GM12878 (cell line): ENCODE results near the gene ADCYAP1R1.

Source experiments
- CHD1 ChIP-seq: IDR thresholded peaks from 2 replicates; pipeline ENCODE4 v1.6.1; 2012; ENCODE audit warnings: low read depth, low read length, improper control_type of control experiment
- ESRRA ChIP-seq: IDR thresholded peaks from 2 replicates; pipeline ENCODE4 v1.6.1; 2012; ENCODE audit warnings: mild to moderate bottlenecking, low read length, improper control_type of control experiment
- ETV6 ChIP-seq, 2 experiments: fragments of 450-650 bp in 1 of 2; IDR thresholded peaks in 1 of 2; conservative IDR thresholded peaks in 1 of 2; 2 replicates each; pipeline ENCODE4 v1.6.1; 2014; ENCODE audit warnings: antibody characterized with exemption in 1 of 2, borderline replicate concordance in 1 of 2, low read depth in 1 of 2, mild to moderate bottlenecking in 1 of 2, moderate library complexity in 1 of 2
- KDM1A ChIP-seq: fragments of 200-600 bp; sonication (generic); IDR thresholded peaks from 2 replicates; pipeline ENCODE4 v1.6.1; 2016; ENCODE audit warnings: borderline replicate concordance
- POLR2A ChIP-seq: IDR thresholded peaks from 2 replicates; pipeline ENCODE4 v1.6.1; 2011; ENCODE audit warnings: low read depth, mild to moderate bottlenecking, low read length
- REST ChIP-seq: IDR thresholded peaks from 2 replicates; pipeline ENCODE4 v1.6.1; 2012; ENCODE audit warnings: mild to moderate bottlenecking, low read depth, low read length
- YBX1 ChIP-seq: fragments of 450-650 bp; IDR thresholded peaks from 2 replicates; pipeline ENCODE4 v1.6.1; 2016; ENCODE audit warnings: antibody characterized with exemption
- ZSCAN29 ChIP-seq: fragments of 450-650 bp; IDR thresholded peaks from 2 replicates; pipeline ENCODE4 v1.6.1; 2017; ENCODE audit warnings: mild to moderate bottlenecking, moderate library complexity
- TF ChIP-seq, protein P1 (sequence below), 3 experiments: IDR thresholded peaks in 2 of 3; conservative IDR thresholded peaks in 1 of 3; 2 replicates each; pipeline ENCODE4 v1.5.1; 2011; ENCODE audit warnings: low read depth in 3 of 3, low read length in 3 of 3, mild to moderate bottlenecking in 3 of 3, control low read depth in 2 of 3, moderate library complexity in 2 of 3, inconsistent platforms in 1 of 3, mixed read lengths in 1 of 3; ENCODE audit not compliant: control insufficient read depth in 2 of 3, insufficient read depth in 1 of 3; ENCODE audit errors: extremely low read depth in 1 of 3

GRCh38 chr7:31087351-31087750 lies 35.2 kb downstream of the ADCYAP1R1 start:
- TF ChIP-seq REST (no peak), ZSCAN29 (no peak), ESRRA (no peak), POLR2A (no peak), ETV6 (conservative IDR thresholded peaks at IDR 0.05 in 1 of 2, IDR thresholded peaks at IDR 0.05 in 1 of 2; ENCODE audit: borderline replicate concordance in 1 of 2, low read depth in 1 of 2) (no peak), YBX1 (no peak), KDM1A (no peak), CHD1 (no peak)
- TF ChIP-seq, protein P1, sequence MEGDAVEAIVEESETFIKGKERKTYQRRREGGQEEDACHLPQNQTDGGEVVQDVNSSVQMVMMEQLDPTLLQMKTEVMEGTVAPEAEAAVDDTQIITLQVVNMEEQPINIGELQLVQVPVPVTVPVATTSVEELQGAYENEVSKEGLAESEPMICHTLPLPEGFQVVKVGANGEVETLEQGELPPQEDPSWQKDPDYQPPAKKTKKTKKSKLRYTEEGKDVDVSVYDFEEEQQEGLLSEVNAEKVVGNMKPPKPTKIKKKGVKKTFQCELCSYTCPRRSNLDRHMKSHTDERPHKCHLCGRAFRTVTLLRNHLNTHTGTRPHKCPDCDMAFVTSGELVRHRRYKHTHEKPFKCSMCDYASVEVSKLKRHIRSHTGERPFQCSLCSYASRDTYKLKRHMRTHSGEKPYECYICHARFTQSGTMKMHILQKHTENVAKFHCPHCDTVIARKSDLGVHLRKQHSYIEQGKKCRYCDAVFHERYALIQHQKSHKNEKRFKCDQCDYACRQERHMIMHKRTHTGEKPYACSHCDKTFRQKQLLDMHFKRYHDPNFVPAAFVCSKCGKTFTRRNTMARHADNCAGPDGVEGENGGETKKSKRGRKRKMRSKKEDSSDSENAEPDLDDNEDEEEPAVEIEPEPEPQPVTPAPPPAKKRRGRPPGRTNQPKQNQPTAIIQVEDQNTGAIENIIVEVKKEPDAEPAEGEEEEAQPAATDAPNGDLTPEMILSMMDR (IDR thresholded peaks at IDR 0.05 in 2 of 3, conservative IDR thresholded peaks at IDR 0.05 in 1 of 3; ENCODE audit: control insufficient read depth in 2 of 3, extremely low read depth in 1 of 3, insufficient read depth in 1 of 3, low read depth in 3 of 3, low read length in 3 of 3): no peak
